Skeletal muscle tissue (tissue), 4 donors: ENCODE data around the gene MTREX. TPM values are rescaled to one million over a fixed set of nuclear protein-coding genes. Genes with fewer than 3 reads are reported as not detected.

Experiments used
- H3K27ac ChIP-seq: one replicate; pipeline ENCODE4 v1.7.0; 2013; ENCODE audit warnings: mild to moderate bottlenecking, low read depth, low read length, inconsistent platforms
- H3K27me3 ChIP-seq, 3 donors: one replicate each; pipeline ENCODE4 v1.7.0; 2013; ENCODE audit warnings: low read length in 3 of 3; ENCODE audit not compliant: control insufficient read depth in 3 of 3, insufficient read depth in 3 of 3
- H3K36me3 ChIP-seq, 3 donors: one replicate each; pipeline ENCODE4 v1.7.0; 2013; ENCODE audit warnings: low read length in 3 of 3; ENCODE audit not compliant: control insufficient read depth in 3 of 3, insufficient read depth in 3 of 3
- H3K4me1 ChIP-seq, 3 donors: one replicate each; pipeline ENCODE4 v1.7.0; 2013; ENCODE audit warnings: low read length in 3 of 3, mild to moderate bottlenecking in 3 of 3; ENCODE audit not compliant: control insufficient read depth in 3 of 3, insufficient read depth in 3 of 3
- H3K4me3 ChIP-seq, 3 donors: one replicate each; pipeline ENCODE4 v1.7.0; 2013; ENCODE audit warnings: low read length in 3 of 3
- H3K9ac ChIP-seq, 3 donors: one replicate each; pipeline ENCODE4 v1.7.0; 2013; ENCODE audit warnings: low read length in 3 of 3, mild to moderate bottlenecking in 3 of 3, moderate library complexity in 2 of 3, low read depth in 1 of 3
- H3K9me3 ChIP-seq, 3 donors: one replicate each; pipeline ENCODE4 v1.7.0; 2013; ENCODE audit warnings: low read length in 3 of 3; ENCODE audit not compliant: control insufficient read depth in 3 of 3
- total RNA-seq: library from RNA; depleted of rRNA; stranded (reverse); fragments of >200 nt; gene quantifications from one replicate; pipeline ENCODE4 v1.2.3, GENCODE V29; 2014
- donor health status: Osteomylitis.

Gene MTREX
- total RNA-seq, 1 donor from 2014 or later: 85.1 TPM

- Histone ChIP-seq H3K36me3 (peaks cover 0 to 6% (median 4%) of the 10 kb centered on the region in 3 donors), H3K27ac (no peak overlapping the region), H3K4me1 (peaks cover 4 to 26% (median 15%) of the 10 kb centered on the region in 3 donors)
Observed at GRCh38 chr5:55451976-55452375, 144.2 kb downstream of the MTREX start.

DNA sequence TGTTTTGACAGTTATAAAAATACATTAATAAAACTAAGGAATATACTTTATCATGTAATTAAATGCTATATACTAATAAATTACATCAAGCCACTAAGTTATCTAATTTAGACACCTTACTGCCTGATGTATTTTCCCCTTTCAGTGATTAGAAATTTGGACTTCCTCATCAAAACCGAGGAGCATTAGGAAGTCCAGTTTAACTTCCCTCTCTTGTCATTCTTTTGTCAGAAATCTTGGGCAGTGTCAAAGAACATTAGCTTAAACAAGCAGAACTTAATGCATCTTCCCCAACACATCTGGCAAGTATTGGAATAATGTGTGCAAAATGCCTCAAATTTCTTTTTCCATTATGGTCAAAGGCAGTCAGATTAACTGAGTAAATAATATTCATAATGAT lies 145.4 kb downstream of the MTREX start:
- Histone ChIP-seq H3K9me3 (no peaks in the 10 kb centered on the region), H3K27me3 (no peaks in the 10 kb centered on the region), H3K9ac (no peak overlapping the region), H3K36me3 (peaks cover 0 to 6% (median 4%) of the 10 kb centered on the region in 3 donors), H3K4me1 (peaks cover 0 to 22% (median 11%) of the 10 kb centered on the region in 3 donors), H3K27ac (no peak overlapping the region), H3K4me3 (no peak overlapping the region)

More at GRCh38 chr5:55451976-55452375, 144.2 kb downstream of the MTREX start:
- H3K27me3 ChIP-seq: no peaks in the 10 kb centered on the region
- no peak overlapping the region for H3K4me3 ChIP-seq
- no peak overlapping the region for H3K9ac ChIP-seq
- no peaks in the 10 kb centered on the region for H3K9me3 ChIP-seq

GRCh38 chr5:55454282-55454681 lies 146.5 kb downstream of the MTREX start:
- peaks cover 0 to 6% (median 4%) of the 10 kb centered on the region in 3 donors for H3K36me3 ChIP-seq
- peaks cover 0 to 20% (median 11%) of the 10 kb centered on the region in 3 donors for H3K4me1 ChIP-seq
- H3K27ac ChIP-seq: no peak overlapping the region

DNA sequence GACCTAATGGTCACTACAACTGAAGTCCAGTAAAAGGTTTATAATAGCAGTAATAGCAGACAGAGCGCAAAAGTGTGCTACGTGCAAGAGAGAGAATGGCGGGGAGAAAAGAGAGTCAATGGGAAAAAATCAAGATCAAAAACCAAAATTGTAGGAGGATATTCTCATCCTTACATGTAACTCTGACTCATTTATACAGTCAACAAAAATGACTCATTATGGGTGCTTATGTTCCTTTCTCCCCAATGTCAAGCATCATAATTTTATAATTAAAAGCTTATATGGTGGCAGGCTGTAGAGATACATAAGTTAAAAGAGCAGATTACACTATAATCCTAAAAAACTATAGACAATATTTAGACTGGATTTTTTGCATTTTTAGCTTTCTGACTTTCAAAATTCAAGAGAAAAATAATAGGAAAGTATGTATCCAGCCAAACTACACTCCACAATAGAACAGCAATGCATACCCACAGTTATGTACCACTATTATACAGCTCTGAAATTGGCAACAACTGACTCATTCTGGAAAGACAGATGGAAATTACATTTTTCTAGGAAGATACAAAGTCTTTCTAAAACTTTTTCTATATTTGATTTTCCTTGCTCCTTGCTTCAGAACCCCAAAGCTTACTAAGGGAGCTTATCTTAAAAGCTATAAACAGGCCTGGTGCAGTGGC lies 148.6 kb downstream of the MTREX start:
- Histone ChIP-seq H3K9me3 (no peaks in the 10 kb centered on the region), H3K27ac (no peak overlapping the region), H3K9ac (no peak overlapping the region), H3K36me3 (peaks cover 0 to 4% (median 0%) of the 10 kb centered on the region in 3 donors), H3K4me1 (peaks cover 0 to 11% (median 4%) of the 10 kb centered on the region in 3 donors), H3K27me3 (no peaks in the 10 kb centered on the region), H3K4me3 (no peak overlapping the region)

More at GRCh38 chr5:55454282-55454681, 146.5 kb downstream of the MTREX start:
- Histone ChIP-seq H3K27me3 (no peaks in the 10 kb centered on the region), H3K9ac (no peak overlapping the region), H3K9me3 (no peaks in the 10 kb centered on the region), H3K4me3 (no peak overlapping the region)

DNA sequence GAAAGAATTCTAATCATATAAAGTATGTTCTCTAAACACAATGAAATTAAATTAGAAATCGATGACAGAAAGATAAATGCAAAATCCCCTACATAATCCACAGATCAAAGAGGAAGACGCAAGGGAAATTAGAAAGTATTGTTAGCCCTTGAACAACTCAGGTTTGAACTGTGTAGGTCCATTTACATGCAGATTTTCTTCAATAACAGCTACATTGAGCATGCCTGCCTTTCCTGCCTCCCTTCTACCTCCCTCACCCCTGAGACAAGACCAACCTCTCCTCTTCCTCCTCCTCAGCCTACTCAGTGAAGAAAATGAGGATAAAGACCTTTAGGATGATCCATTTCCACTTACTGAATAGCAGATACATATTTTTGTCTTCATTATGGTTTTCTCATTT lies 151.8 kb downstream of the MTREX start:
- Histone ChIP-seq H3K9ac (no peak overlapping the region), H3K36me3 (peaks cover 0 to 5% (median 0%) of the 10 kb centered on the region in 3 donors), H3K9me3 (no peaks in the 10 kb centered on the region), H3K4me1 (no peaks in the 10 kb centered on the region), H3K27me3 (no peaks in the 10 kb centered on the region), H3K4me3 (no peak overlapping the region), H3K27ac (no peak overlapping the region)

- Histone ChIP-seq H3K9me3 (no peaks in the 10 kb centered on the region), H3K27me3 (no peaks in the 10 kb centered on the region), H3K27ac (no peak overlapping the region), H3K4me1 (peaks cover 0 to 7% (median 0%) of the 10 kb centered on the region in 3 donors), H3K4me3 (no peak overlapping the region), H3K36me3 (peaks cover 0 to 10% (median 5%) of the 10 kb centered on the region in 3 donors), H3K9ac (no peak overlapping the region)
Observed at GRCh38 chr5:55463613-55464012, 155.8 kb downstream of the MTREX start.

DNA sequence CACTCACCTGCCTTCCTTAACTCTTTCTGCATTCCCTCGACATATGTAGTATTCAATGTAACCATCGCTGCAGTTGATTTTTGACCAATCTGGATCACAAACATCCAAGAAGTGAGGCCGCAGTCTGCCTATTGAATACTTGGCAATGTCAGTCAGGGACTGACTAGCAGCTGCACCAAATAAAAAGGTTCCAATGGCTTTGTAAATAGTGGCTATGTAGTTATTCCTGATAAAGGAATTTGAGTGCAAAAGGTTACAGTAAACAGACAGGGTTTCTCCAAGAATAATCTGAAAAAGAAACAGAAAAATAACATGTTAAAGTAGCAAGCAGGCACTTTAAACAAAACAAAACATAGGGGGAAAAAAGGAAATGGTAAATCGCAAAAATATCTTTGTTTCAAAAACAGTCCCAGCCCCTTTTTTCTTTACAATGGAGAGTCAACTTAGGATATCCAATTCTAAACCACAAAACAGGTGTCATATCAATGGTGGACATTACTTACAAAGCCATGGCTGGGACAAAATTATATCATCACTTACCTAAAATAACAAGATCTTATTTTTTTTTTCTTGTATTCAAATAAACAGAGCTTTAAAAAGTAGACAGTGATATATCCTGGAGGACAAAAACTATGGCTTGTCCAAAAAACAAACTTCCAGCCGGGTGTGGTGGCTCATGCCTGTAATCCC lies 160.2 kb downstream of the MTREX start:
- Histone ChIP-seq H3K4me3 (no peak overlapping the region), H3K36me3 (peaks cover 0 to 10% (median 5%) of the 10 kb centered on the region in 3 donors), H3K9me3 (no peaks in the 10 kb centered on the region), H3K9ac (peak overlapping the region in 1 of 3 donors; percentile 22), H3K4me1 (peaks cover 0 to 10% (median 7%) of the 10 kb centered on the region in 3 donors), H3K27me3 (no peaks in the 10 kb centered on the region), H3K27ac (no peak overlapping the region)

DNA sequence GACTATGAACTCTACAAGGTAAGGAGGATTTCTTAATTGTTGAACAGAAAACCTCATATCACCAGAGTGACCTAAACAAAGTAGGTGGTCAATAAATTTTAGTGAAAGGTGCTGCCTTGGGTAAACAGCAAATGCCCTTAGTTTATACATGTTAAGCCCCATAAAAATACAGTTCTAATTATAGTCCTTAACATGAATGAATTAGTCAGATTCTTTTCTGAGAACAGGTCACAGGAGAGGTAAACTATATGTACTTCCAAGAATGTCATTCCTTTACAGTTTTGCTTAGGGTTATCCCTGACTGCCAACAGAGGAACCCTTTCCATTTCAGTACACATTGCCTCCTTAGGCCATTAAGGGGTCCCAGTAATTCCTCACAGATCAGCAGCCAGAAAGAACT lies 162.1 kb downstream of the MTREX start:
- peak overlapping the region; percentile 16 for H3K27ac ChIP-seq
- H3K36me3 ChIP-seq: peaks cover 0 to 10% (median 2%) of the 10 kb centered on the region in 3 donors

DNA sequence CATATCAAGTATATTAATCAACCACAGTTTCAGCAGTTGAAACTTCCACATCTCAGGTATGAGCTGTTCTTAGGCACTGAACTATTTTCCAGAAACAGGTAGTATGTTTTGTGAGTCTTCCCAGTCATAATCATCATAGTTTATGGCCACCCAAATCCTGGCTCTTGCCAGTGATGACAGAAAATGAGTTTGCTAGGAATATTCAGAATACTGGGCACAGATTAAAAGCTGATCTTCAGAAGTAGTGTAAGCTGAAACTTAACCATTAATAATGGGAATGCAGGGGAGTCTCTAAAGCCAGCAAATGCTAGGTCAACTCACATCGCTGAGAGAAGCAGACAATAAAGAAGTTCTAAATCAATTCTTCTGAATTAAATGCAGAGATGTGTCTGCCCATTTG lies 162.5 kb downstream of the MTREX start:
- Histone ChIP-seq H3K9ac (no peak overlapping the region), H3K9me3 (no peaks in the 10 kb centered on the region), H3K36me3 (peaks cover 0 to 10% (median 2%) of the 10 kb centered on the region in 3 donors), H3K4me1 (peaks cover 0 to 10% (median 7%) of the 10 kb centered on the region in 3 donors), H3K27ac (peak overlapping the region; percentile 16), H3K4me3 (no peak overlapping the region), H3K27me3 (no peaks in the 10 kb centered on the region)

More for the DNA sequence above, 162.1 kb downstream of the MTREX start:
- Histone ChIP-seq H3K27me3 (no peaks in the 10 kb centered on the region), H3K4me1 (peaks cover 0 to 10% (median 7%) of the 10 kb centered on the region in 3 donors), H3K9me3 (no peaks in the 10 kb centered on the region), H3K4me3 (no peak overlapping the region), H3K9ac (no peak overlapping the region)

DNA sequence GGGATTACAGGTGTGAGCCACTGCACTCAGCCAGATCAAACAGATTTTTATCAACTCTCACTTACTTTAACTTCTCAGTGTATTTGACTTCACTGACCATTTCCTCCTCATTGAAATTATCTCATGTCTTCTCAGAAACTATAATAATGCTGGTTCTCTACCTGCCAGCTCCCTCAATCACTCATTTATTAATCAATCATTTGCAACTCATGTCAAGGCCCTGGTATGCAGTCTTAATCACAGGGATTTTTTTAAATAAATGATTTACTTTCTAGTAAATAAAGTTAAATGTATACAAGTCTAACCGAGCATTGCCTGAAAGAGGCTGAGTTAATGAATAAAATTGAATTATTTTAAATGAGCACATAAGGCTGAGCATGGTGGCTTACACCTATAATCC lies 163.7 kb downstream of the MTREX start:
- Histone ChIP-seq H3K9ac (no peak overlapping the region), H3K27ac (no peak overlapping the region), H3K36me3 (peaks cover 0 to 3% (median 2%) of the 10 kb centered on the region in 3 donors), H3K4me1 (peaks cover 0 to 10% (median 7%) of the 10 kb centered on the region in 3 donors), H3K4me3 (no peak overlapping the region), H3K27me3 (no peaks in the 10 kb centered on the region), H3K9me3 (no peaks in the 10 kb centered on the region)
